ENCODE measurements around the gene JAK1.
"Not testable (repeated sequence)": the region's sequence is repeated elsewhere in the genome, so short reads cannot be mapped to it uniquely, and the experiment has no call there.

The JAK1 gene

DNA sequence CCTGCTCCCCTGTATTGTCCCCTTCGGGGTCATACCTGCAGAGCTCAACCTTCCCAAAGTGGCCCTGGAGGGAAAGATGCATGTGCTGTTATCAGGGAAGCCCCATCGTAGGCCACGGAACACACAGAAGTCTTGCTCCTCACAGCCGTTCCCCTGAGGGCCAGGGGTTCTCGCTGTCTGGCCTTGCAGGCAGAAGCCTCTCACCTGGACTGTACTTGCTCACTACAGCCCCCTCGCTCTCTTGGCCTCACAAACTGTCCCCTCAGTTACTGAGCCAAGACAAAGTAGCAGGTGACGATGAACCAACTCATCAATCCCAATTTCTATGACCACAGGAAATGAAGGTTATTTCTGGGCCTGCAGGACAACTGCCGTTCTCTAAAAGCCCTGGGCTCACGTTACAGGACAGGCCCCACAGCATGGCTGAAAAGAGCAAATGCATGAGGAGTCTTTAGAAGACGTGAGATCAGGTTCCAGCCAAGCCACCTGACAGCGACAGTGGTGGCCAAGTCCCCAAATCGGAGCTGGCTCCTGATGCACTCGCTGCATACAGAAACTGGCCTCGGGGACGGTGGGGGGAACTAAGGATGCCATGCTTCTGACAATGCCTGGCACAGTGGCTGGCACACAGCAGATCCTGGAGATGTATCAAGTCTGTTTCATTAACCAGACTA is 126.5 kb downstream of the JAK1 start:
- no peak for DNase-seq (ENCODE audit: low read depth, low spot score)

DNA sequence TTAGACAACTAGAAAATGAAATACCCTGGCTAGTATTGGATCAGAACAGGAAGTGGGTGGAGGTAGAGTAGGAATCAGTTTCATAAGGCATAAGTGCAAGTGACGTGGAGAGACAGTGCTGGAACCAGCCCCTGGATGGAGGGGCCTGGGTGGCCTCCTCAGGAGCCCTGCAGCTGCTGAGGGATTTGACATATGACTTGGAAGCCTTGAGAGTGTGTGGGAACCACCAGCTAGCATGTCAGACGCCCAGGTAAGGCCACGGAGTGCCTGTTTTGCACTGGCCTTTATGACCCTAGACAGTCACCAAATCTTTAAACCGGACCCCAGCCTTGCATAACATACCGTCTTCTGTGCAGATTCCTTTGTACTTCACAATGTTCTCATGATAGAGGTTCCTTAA is 127.1 kb downstream of the JAK1 start:
- DNase-seq (ENCODE audit: low read depth, low spot score): no peak

DNA sequence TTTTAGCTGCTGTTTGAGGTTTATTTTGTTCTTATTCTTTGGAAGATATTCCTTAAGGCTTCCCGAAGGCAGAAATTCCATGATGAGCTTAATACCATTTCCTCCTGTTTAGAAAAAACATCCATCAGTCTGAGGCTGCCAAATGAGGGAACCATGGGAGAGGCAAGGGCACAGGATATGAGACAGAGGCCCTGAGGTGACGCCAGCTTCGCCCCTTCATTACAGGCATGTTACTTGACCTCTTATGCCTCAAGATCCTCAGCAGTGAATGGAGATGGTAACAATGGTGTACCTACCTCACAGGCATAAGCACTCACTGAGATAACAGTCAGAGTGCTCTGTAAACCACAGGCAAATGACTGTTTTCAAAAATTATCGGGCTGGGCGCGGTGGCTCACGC is 127.9 kb downstream of the JAK1 start:
- no peak for DNase-seq (ENCODE audit: low read depth, low spot score)

DNA sequence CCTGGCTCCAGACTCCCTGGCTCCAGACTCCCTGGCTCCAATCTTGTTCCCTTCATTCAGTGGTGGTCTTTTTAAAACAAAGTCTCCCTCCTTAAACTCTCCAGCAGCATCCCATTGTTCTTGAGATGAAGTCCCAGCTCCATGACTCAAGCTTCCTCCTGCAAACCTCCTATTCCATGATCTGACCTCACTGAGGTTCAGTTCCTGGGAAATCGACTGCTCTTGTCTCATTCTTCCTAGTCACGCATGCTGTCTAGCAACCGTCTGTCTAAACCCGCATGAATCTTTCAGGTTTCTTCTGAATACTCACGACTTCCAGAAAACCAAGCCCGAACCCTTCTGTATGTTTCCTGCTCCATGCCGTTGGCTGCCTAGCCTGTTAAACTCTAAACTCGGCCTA is 129.5 kb downstream of the JAK1 start:
- no peak for DNase-seq (ENCODE audit: low read depth, low spot score)

DNA sequence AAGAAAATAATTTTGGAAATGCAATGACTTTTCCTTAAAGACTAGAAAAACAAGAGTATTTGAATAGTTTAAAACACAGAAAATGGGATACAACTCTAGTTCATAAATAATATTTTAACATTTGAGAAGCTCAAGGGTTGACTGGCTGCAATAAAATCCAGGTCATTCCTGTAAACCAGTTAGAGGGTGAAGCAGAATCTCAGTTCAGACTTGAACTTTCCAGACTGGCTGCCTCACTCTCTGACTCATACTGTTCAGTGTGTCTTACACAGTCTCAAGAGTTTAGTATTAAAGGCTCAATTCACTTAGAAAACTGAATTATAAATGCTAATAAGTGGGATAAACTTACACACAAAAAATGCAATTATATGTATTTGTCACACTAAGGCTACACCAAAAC is 131.6 kb downstream of the JAK1 start:
- DNase-seq (ENCODE audit: low read depth, low spot score): peak; percentile 67

- DNase-seq (ENCODE audit: low read depth, low spot score): no peak
Measured at GRCh38 chr1:64830030-64830651, 136.2 kb downstream of the JAK1 start.

DNA sequence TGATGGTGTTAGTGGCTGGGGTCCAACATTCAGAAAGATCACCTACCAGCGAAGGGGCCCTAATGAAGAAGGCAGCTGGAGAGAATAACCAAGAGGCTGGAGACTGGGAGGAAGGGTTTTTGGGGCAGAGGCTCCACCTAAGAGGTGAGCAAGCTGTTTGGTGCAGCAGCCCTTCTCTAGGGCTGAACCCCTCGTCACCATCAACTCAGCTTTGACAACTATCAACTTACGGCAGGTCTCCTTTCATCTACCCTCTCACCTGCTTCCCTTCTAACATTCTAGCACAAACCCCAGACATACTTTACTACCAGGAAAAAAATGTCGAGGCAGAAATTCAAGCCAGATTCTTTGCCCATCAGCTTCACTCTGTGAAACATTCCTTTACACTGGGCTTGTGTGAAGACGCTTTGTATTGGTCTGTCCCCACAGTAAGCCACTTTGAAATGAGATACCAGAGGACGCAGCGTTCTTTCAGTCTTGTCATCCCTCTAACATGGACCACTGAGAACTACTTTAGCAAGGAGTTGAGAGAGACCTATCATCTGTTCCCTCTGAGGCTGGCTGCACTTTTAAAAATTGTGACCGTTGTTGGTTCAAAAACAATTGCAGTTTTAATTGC is 136.8 kb downstream of the JAK1 start:
- DNase-seq (ENCODE audit: low read depth, low spot score): peak; percentile 19

- no peak for DNase-seq (ENCODE audit: low read depth, low spot score)
Measured at GRCh38 chr1:64828829-64829228, 137.5 kb downstream of the JAK1 start.

DNA sequence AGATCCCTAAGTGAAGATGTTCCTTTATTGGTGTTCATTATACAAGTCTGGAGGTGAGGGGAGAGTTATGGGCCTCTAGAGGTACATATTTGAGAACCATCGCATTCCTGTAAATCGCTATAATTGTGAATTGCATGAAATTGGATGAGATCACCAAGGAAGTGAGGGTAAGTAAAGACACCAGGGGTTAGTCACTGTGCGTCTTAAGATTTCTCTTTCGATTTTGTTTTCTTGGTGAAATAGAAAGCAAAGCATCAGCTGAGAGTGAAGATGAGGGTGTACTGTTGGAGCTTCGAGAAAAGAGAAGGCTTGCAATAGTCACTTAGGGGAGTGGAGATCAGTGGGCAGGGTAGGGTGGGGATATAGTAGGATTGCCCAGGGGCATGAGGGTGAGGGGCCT is 139.4 kb downstream of the JAK1 start:
- DNase-seq (ENCODE audit: low read depth, low spot score): no peak

DNA sequence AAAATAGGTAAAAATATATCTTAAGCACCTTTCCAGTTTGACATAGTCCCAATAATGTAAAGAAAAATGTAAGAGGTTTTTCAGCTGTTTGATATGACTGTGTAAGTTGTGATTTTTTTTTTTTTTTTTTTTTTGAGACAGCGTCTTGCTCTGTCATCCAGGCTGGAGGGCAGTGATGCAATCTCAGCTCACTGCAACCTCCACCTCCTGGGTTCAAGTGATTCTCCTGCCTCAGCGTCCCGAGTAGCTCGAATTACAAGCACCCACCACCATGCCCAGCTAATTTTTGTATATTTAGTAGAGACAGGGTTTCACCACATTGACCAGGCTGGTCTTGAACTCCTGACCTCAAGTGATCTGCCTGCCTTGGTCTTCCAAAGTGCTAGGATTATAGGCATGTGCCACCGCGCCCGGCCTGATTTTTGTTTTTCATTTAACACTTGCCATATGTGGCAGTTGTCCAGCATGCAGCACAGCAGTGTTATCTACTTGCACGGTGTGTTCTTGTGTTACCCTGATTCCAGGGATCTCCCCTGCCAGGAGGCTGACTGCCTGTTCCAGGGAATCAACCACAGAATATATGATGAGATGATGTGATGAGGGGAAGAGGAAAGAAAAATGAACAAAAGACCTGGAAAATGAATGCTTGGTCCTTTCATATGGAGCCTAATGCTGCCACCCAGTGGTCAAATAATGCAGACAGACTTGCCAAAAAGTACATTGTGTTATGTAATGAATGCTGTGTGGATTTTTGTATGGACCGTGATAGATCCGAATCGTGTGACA is 142.5 kb downstream of the JAK1 start:
- peak; percentile 89 for DNase-seq (ENCODE audit: low read depth, low spot score)

GRCh38 chr1:64822621-64823020 is 143.7 kb downstream of the JAK1 start:
- DNase-seq (ENCODE audit: low read depth, low spot score): no peak

DNA sequence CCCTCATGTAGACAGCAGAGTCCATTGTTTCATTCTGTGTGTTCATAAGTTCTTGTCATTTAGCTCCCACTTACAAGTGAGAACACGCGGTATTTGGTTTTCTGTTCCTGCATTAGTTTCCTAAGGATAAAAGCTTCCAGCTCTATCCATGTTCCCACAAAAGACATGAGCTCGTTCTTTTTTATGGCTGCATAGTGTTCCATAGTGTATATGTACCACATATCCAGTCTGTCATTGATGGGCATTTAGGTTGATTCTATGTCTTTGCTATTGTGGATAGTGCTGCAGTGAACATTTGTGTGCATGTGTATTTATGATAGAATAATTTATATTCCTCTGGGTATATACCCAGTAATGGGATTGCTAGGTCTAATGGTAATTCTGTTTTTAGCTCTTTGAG is 145.8 kb downstream of the JAK1 start:
- not testable (repeated sequence) for DNase-seq (ENCODE audit: low read depth, low spot score)

DNA sequence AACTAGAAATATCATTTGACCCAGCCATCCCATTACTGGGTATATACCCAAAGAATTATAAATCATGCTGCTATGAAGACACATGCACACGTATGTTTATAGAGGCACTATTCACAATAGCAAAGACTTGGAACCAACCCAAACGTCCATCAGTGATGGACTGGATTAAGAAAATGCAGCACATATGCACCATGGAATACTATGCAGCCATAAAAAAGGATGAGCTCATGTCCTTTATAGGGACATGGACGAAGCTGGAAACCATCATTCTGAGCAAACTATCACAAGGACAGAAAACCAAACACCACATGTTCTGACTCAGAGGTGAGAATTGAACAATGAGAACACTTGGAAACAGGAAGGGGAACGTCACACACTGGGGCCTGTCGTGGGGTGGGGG is 149.0 kb downstream of the JAK1 start:
- not testable (repeated sequence) for DNase-seq (ENCODE audit: low read depth, low spot score)

- no peak for DNase-seq (ENCODE audit: low read depth, low spot score)
Measured at GRCh38 chr1:64814427-64814826, 151.9 kb downstream of the JAK1 start.

- no peak for DNase-seq (ENCODE audit: low read depth, low spot score)
Measured at GRCh38 chr1:64811131-64811530, 155.2 kb downstream of the JAK1 start.

GRCh38 chr1:64810001-64810400 is 156.3 kb downstream of the JAK1 start:
- no peak for DNase-seq (ENCODE audit: low read depth, low spot score)

- DNase-seq (ENCODE audit: low read depth, low spot score): no peak
Measured at GRCh38 chr1:64809309-64809708, 157.0 kb downstream of the JAK1 start.

- DNase-seq (ENCODE audit: low read depth, low spot score): no peak
Measured at GRCh38 chr1:64801851-64802523, 164.4 kb downstream of the JAK1 start.

DNA sequence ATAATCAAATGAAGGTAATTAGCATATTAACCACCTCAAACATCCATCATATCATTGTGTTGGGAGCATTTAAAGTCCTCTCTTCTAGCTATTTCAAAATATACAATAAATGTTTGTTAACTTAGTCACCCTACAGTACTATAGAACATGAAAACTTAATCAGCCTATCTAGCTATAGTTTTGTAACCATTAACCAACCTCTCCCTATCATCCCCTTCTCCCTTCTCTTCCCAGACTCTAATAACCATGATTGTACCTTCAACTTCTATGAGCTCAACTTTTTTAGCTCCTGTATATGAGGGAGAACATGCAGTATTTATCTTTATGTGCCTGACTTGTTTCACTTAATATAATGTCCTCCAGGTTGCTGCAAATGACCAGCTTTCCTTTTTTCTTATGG is 167.5 kb downstream of the JAK1 start:
- no peak for DNase-seq (ENCODE audit: low read depth, low spot score)

GRCh38 chr1:64790832-64791487 is 175.4 kb downstream of the JAK1 start:
- DNase-seq (ENCODE audit: low read depth, low spot score): no peak
